Liver (tissue), 3 donors: ENCODE results near the gene TRIM38.
"Not testable (repeated sequence)": the region's sequence is repeated elsewhere in the genome, so short reads cannot be mapped to it uniquely, and the experiment has no call there.

ENCODE experiments used
- JUND ChIP-seq, 2 donors: IDR thresholded peaks; 2 replicates each; pipeline ENCODE4 v1.6.1; 2016; ENCODE audit warnings: antibody characterized with exemption in 2 of 2
- TAF1 ChIP-seq: conservative IDR thresholded peaks from 2 replicates; pipeline ENCODE4 v1.6.1; 2016; ENCODE audit warnings: antibody characterized with exemption, mild to moderate bottlenecking
- ZBTB33 ChIP-seq: IDR thresholded peaks from 2 replicates; pipeline ENCODE4 v1.6.1; 2016; ENCODE audit warnings: antibody characterized with exemption
- TF ChIP-seq, protein P1 (sequence below): fragments of 150-350 bp; IDR thresholded peaks from 2 replicates; pipeline ENCODE4 v1.5.1; 2017; ENCODE audit warnings: improper control_type of control experiment, low read depth, low read length; ENCODE audit not compliant: missing input control
- TF ChIP-seq, protein P2 (sequence below): IDR thresholded peaks from 2 replicates; pipeline ENCODE4 v1.6.1; 2016; ENCODE audit warnings: antibody characterized with exemption
- donor health status: healthy.
- donor health status: healthy.

DNA sequence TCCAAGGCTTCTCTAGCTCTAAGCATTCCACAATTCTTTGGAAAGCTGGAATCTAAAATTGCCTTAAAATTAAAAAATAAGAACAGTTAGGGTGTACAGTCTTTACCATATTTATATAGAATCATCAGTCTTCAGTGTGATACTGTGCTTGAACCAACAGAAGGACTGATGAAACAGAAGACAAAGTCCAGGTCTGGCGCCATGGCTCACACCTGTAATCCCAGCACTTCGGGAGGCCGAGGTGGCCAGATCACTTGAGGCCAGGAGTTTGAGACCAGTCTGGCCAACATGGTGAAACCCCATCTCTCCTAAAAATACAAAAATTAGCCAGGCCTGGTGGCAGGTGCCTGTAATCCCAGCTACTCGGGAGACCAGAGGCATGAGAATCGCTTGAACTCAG is 51.8 kb downstream of the TRIM38 start:
- TF ChIP-seq, protein P1, sequence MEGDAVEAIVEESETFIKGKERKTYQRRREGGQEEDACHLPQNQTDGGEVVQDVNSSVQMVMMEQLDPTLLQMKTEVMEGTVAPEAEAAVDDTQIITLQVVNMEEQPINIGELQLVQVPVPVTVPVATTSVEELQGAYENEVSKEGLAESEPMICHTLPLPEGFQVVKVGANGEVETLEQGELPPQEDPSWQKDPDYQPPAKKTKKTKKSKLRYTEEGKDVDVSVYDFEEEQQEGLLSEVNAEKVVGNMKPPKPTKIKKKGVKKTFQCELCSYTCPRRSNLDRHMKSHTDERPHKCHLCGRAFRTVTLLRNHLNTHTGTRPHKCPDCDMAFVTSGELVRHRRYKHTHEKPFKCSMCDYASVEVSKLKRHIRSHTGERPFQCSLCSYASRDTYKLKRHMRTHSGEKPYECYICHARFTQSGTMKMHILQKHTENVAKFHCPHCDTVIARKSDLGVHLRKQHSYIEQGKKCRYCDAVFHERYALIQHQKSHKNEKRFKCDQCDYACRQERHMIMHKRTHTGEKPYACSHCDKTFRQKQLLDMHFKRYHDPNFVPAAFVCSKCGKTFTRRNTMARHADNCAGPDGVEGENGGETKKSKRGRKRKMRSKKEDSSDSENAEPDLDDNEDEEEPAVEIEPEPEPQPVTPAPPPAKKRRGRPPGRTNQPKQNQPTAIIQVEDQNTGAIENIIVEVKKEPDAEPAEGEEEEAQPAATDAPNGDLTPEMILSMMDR = not testable (repeated sequence)
- not testable (repeated sequence) for TF ChIP-seq JUND (IDR thresholded peaks at IDR 0.05); TAF1; ZBTB33
- TF ChIP-seq, protein P2, sequence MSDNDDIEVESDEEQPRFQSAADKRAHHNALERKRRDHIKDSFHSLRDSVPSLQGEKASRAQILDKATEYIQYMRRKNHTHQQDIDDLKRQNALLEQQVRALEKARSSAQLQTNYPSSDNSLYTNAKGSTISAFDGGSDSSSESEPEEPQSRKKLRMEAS = not testable (repeated sequence)
